Mesendoderm (in vitro differentiated cells): ENCODE measurements around the gene ITSN1.

ENCODE experiments used
- DNase-seq: peaks from one replicate; pipeline ENCODE4 v3.0.0; 2013
- H2AK5ac ChIP-seq: 2 replicates; pipeline ENCODE4 v1.6.1; 2013; ENCODE audit warnings: low read length, inconsistent platforms
- H2BK120ac ChIP-seq: 2 replicates; pipeline ENCODE4 v1.6.1; 2013; ENCODE audit warnings: low read depth, mild to moderate bottlenecking, low read length, moderate library complexity, mixed read lengths
- H2BK15ac ChIP-seq: replicated peaks from 2 replicates; pipeline ENCODE4 v1.6.1; 2013; ENCODE audit warnings: low read depth, mild to moderate bottlenecking, moderate library complexity
- H2BK5ac ChIP-seq: 2 replicates; pipeline ENCODE4 v1.6.1; 2013; ENCODE audit warnings: low read length, inconsistent platforms
- H3K18ac ChIP-seq: 2 replicates; pipeline ENCODE4 v1.6.1; 2013; ENCODE audit warnings: mild to moderate bottlenecking, low read length, mixed read lengths
- H3K23ac ChIP-seq: one replicate; pipeline ENCODE4 v1.6.1; 2013; ENCODE audit warnings: low read length
- H3K27ac ChIP-seq: 2 replicates; pipeline ENCODE4 v1.5.1; 2013; ENCODE audit warnings: low read depth, mild to moderate bottlenecking, inconsistent platforms, low read length, moderate library complexity
- H3K27me3 ChIP-seq: 2 replicates; pipeline ENCODE4 v1.6.1; 2013; ENCODE audit warnings: low read length, control low read depth, mild to moderate bottlenecking, inconsistent platforms; ENCODE audit not compliant: insufficient read depth, poor library complexity
- H3K36me3 ChIP-seq: 2 replicates; pipeline ENCODE4 v1.6.1; 2013; ENCODE audit warnings: low read length, inconsistent platforms; ENCODE audit not compliant: control insufficient read depth, insufficient read depth
- H3K4ac ChIP-seq: one replicate; pipeline ENCODE4 v1.6.1; 2013; ENCODE audit warnings: low read depth, mild to moderate bottlenecking, low read length, moderate library complexity
- H3K4me1 ChIP-seq: 2 replicates; pipeline ENCODE4 v1.6.1; 2013; ENCODE audit warnings: low read depth, low read length, inconsistent platforms; ENCODE audit not compliant: control insufficient read depth
- H3K4me2 ChIP-seq: 2 replicates; pipeline ENCODE4 v1.6.1; 2013; ENCODE audit warnings: low read length
- H3K4me3 ChIP-seq: 2 replicates; pipeline ENCODE4 v1.5.1; 2013; ENCODE audit warnings: mild to moderate bottlenecking, low read length
- H3K56ac ChIP-seq: one replicate; pipeline ENCODE4 v1.6.1; 2013; ENCODE audit warnings: low read length
- H3K79me1 ChIP-seq: 2 replicates; pipeline ENCODE4 v1.6.1; 2013; ENCODE audit warnings: low read length, inconsistent platforms
- H3K79me2 ChIP-seq: 2 replicates; pipeline ENCODE4 v1.6.1; 2013; ENCODE audit warnings: mild to moderate bottlenecking, low read length; ENCODE audit not compliant: control insufficient read depth, insufficient read depth
- H3K9ac ChIP-seq: 2 replicates; pipeline ENCODE4 v1.6.1; 2013; ENCODE audit warnings: low read length, inconsistent platforms
- H4K5ac ChIP-seq: one replicate; pipeline ENCODE4 v1.6.1; 2013; ENCODE audit warnings: low read length
- H4K8ac ChIP-seq: one replicate; pipeline ENCODE4 v1.6.1; 2013; ENCODE audit warnings: low read depth, mild to moderate bottlenecking, control low read depth, low read length, moderate library complexity
- whole genome bisulfite sequencing: extraction: QIAGEN DNeasy Blood & Tissue Kit; methylation state at CpG from one replicate; pipeline ENCODE4 v1.1.7; 2013; ENCODE audit warnings: low lambda C conversion rate, missing lambda C conversion rate; ENCODE audit not compliant: insufficient coverage; ENCODE audit errors: extremely low coverage; 5-methylcytosine and 5-hydroxymethylcytosine counted together

The ITSN1 gene

DNA sequence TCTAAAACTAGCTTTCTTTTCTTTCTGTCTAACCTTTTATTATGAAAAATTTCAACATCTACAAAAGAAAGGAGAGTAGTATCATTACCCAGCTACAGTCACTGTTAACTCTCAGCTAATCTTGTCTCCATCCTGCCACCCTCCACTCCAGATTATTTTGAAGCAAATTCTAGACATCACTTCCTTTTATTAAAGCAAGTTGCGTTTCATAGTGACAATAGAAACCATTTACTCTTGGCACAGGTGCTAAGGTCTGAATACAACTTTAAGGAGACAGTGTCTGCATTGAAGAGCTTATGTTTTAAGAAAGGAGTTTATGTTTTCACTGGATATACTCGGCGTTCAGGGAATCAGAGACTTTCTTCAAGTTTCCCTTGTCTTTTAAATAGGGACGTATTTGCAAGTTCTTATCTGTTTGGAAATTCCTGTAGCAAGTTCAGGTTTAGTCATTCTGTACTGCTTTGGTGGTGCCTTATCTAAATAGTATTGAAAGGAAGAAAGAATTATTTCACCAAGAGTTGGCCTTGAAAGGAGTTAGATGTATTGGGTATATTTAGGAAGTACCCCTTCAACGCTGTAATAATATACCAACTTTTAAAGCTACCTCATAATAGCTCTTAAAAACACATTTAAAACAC, 42.7 kb downstream of the ITSN1 start:
- Histone ChIP-seq H3K4me2 (no peak overlapping the region), H3K4ac (no peak overlapping the region), H3K18ac (no peak overlapping the region), H2AK5ac (no peak overlapping the region), H3K27me3 (no peaks in the 10 kb centered on the region), H2BK5ac (no peak overlapping the region), H3K4me1 (peaks cover 9% of the 10 kb centered on the region), H3K9ac (no peak overlapping the region), H3K27ac (peak overlapping the region; percentile 17), H3K56ac (no peak overlapping the region), H2BK120ac (no peak overlapping the region), H3K23ac (no peak overlapping the region), H4K5ac (no peak overlapping the region), H3K36me3 (no peaks in the 10 kb centered on the region), H4K8ac (no peak overlapping the region), H3K79me2 (peaks cover 31% of the 10 kb centered on the region), H2BK15ac (no peak overlapping the region), H3K79me1 (peaks cover 8% of the 10 kb centered on the region), H3K4me3 (no peak overlapping the region)
- no CpG with 5 or more reads among the region's 5 CpGs for WGBS
- peak; percentile 59 for DNase-seq

DNA sequence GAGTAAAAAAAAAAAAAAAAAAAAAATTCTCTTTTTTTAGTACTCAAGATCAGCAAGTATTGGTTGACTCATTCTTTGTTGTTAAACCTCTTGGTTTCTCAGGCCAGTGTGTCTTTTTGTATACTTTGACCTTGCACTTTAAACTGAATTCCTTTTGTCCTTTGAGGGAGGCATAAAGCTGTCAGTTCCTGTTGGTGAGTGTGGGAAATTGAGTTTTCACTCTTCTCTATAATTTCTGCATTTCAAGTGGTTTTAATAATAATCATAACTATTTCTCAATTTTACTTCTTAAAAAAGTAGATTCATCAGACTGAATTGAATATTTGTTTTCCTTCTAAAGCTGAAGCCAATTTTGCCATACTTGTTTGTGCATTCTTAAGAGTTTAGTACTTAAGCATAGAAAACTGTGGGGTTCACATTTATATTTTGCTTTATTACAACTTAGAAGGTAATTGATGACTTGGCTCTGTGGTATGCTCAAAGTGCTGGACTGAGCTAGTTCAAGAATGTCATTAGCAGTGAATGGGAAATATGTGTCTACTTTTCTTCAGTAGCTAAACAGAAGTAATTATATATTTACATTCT, 43.4 kb downstream of the ITSN1 start:
- H3K79me2 ChIP-seq = peaks cover 28% of the 10 kb centered on the region

DNA sequence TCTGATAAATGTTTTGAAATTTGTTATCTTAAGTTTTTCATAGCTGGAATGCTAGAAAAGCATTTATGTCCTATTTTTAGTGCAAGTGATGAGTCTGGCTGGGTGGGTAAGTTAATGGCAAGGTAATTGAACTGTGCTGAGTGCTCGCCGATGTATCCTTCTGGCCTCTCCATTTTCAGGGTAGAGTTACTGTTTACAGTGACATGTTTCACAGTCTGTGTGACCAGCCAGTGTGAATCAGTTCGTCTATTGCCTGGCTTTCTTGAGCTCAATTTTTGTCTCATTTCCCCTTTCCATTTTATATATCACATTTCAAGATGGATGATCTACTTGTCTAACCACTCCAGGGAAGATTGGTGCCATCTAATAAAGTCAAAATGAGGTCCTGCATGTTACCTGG, 44.1 kb downstream of the ITSN1 start:
- no CpG with 5 or more reads among the region's 3 CpGs for WGBS
- peaks cover 10% of the 10 kb centered on the region for H3K79me1 ChIP-seq
- H2BK5ac ChIP-seq = no peak overlapping the region
- H3K18ac ChIP-seq = no peak overlapping the region
- no peak overlapping the region for H3K9ac ChIP-seq
- H4K5ac ChIP-seq = no peak overlapping the region
- no peak overlapping the region for H3K56ac ChIP-seq
- H2BK15ac ChIP-seq = no peak overlapping the region
- H3K36me3 ChIP-seq = no peaks in the 10 kb centered on the region
- H3K4me3 ChIP-seq = no peak overlapping the region
- H3K4me2 ChIP-seq = no peak overlapping the region
- no peak overlapping the region for H3K4ac ChIP-seq
- peaks cover 13% of the 10 kb centered on the region for H3K4me1 ChIP-seq
- H3K79me2 ChIP-seq = peaks cover 25% of the 10 kb centered on the region
- no peak overlapping the region for H3K27ac ChIP-seq
- no peak overlapping the region for H3K23ac ChIP-seq
- no peak overlapping the region for H4K8ac ChIP-seq
- no peak for DNase-seq
- H3K27me3 ChIP-seq = no peaks in the 10 kb centered on the region
- no peak overlapping the region for H2AK5ac ChIP-seq
- H2BK120ac ChIP-seq = no peak overlapping the region

More for the DNA sequence above, 43.4 kb downstream of the ITSN1 start:
- H4K5ac ChIP-seq = no peak overlapping the region
- no peak overlapping the region for H3K4ac ChIP-seq
- no peak overlapping the region for H3K4me3 ChIP-seq
- H3K56ac ChIP-seq = no peak overlapping the region
- no peaks in the 10 kb centered on the region for H3K36me3 ChIP-seq
- peak; percentile 52 for DNase-seq
- no peak overlapping the region for H3K18ac ChIP-seq
- no peaks in the 10 kb centered on the region for H3K27me3 ChIP-seq
- H3K4me1 ChIP-seq = peaks cover 9% of the 10 kb centered on the region
- H2AK5ac ChIP-seq = no peak overlapping the region
- H3K79me1 ChIP-seq = peaks cover 8% of the 10 kb centered on the region
- H4K8ac ChIP-seq = no peak overlapping the region
- no peak overlapping the region for H2BK120ac ChIP-seq
- H3K4me2 ChIP-seq = no peak overlapping the region
- H3K23ac ChIP-seq = no peak overlapping the region
- H3K9ac ChIP-seq = no peak overlapping the region
- no peak overlapping the region for H2BK15ac ChIP-seq
- no peak overlapping the region for H3K27ac ChIP-seq
- H2BK5ac ChIP-seq = no peak overlapping the region

DNA sequence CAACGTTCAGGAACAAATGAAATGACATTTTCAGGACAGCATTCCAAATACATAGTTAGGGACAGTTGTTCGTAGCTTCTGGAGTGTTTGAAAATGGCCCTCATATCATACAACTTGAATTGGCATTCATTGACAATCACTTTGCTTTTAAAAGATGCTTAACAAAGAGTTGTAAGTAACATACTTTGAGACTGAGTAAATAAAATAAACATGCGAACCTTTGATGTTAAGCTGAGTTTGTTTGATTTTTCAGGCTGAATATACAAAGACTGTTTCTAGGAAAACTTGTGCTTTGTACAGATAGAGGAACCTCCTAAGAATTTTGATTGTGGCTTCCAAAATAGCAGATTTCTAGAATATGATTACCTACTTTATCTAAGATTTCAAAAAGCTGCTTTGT, 45.3 kb downstream of the ITSN1 start:
- no peak overlapping the region for H3K56ac ChIP-seq
- no peak overlapping the region for H2BK120ac ChIP-seq
- H3K4me3 ChIP-seq = no peak overlapping the region
- peaks cover 27% of the 10 kb centered on the region for H3K79me2 ChIP-seq
- H3K18ac ChIP-seq = no peak overlapping the region
- no peak overlapping the region for H2AK5ac ChIP-seq
- peaks cover 23% of the 10 kb centered on the region for H3K4me1 ChIP-seq
- no peak overlapping the region for H3K4ac ChIP-seq
- H3K36me3 ChIP-seq = no peaks in the 10 kb centered on the region
- no peaks in the 10 kb centered on the region for H3K27me3 ChIP-seq
- H3K9ac ChIP-seq = no peak overlapping the region
- no peak overlapping the region for H3K23ac ChIP-seq
- no peak for DNase-seq
- H3K79me1 ChIP-seq = peaks cover 12% of the 10 kb centered on the region
- H4K8ac ChIP-seq = no peak overlapping the region
- H2BK5ac ChIP-seq = no peak overlapping the region
- no peak overlapping the region for H4K5ac ChIP-seq
- no CpG with 5 or more reads among the region's 3 CpGs for WGBS
- no peak overlapping the region for H2BK15ac ChIP-seq
- no peak overlapping the region for H3K27ac ChIP-seq
- no peak overlapping the region for H3K4me2 ChIP-seq

DNA sequence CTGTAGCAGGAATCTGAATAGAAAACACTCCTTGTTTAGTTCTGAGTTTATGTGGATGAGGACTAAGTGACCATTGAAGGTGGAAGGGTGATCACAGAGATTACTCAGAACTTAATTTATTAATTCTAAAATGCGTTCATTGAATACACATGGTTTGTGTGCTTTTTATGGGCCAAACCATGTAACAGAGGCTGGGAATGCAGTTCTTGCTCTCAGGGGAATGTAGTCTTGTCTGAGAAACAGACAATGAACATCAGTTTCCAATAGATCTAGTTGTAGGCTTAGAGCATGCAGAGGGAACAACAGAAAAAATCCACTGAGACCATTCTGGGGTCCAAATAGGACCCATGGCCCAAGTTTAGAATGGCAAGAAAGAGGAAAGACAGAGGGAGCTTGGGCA, 46.1 kb downstream of the ITSN1 start:
- Histone ChIP-seq H2BK5ac (no peak overlapping the region), H2AK5ac (no peak overlapping the region), H4K8ac (no peak overlapping the region), H3K23ac (no peak overlapping the region), H3K4ac (no peak overlapping the region), H2BK120ac (no peak overlapping the region), H3K4me1 (peaks cover 20% of the 10 kb centered on the region), H3K27me3 (no peaks in the 10 kb centered on the region), H3K27ac (no peak overlapping the region), H3K4me2 (no peak overlapping the region), H3K9ac (no peak overlapping the region), H2BK15ac (no peak overlapping the region), H3K4me3 (no peak overlapping the region), H3K79me2 (peaks cover 32% of the 10 kb centered on the region), H3K56ac (no peak overlapping the region), H3K18ac (no peak overlapping the region), H3K36me3 (no peaks in the 10 kb centered on the region), H4K5ac (no peak overlapping the region), H3K79me1 (peaks cover 12% of the 10 kb centered on the region)
- no peak for DNase-seq
- WGBS = no CpG with 5 or more reads among the region's 1 CpG

DNA sequence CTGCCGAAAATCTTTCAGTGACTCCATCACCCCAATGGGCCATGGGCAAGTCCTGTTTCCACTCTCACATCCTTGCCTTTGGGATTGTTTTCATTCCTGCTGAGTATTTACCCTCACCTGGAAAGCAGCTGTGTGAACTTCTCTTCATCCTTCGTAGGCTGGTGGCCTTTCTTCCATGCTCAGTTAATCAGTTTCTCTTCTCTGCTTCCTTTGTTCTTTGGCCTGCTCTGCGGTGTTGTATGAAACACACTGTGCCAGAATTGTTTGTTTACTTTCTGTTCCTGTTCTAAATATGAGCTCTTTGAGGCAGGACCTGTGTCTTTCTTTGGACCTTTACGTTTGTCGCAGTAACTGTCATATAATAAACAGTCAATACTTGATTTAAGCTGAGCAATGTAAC, 48.6 kb downstream of the ITSN1 start:
- no peak overlapping the region for H3K4ac ChIP-seq
- no peak overlapping the region for H3K18ac ChIP-seq
- H2BK15ac ChIP-seq = no peak overlapping the region
- H3K27ac ChIP-seq = no peak overlapping the region
- no peak overlapping the region for H3K23ac ChIP-seq
- peaks cover 18% of the 10 kb centered on the region for H3K4me1 ChIP-seq
- H4K5ac ChIP-seq = no peak overlapping the region
- no peak overlapping the region for H3K9ac ChIP-seq
- no peak overlapping the region for H2BK120ac ChIP-seq
- H4K8ac ChIP-seq = no peak overlapping the region
- peaks cover 42% of the 10 kb centered on the region for H3K79me2 ChIP-seq
- no peak for DNase-seq
- peaks cover 12% of the 10 kb centered on the region for H3K79me1 ChIP-seq
- H2BK5ac ChIP-seq = no peak overlapping the region
- no peak overlapping the region for H3K4me2 ChIP-seq
- no peak overlapping the region for H3K4me3 ChIP-seq
- no peak overlapping the region for H2AK5ac ChIP-seq
- H3K27me3 ChIP-seq = no peaks in the 10 kb centered on the region
- WGBS = no CpG with 5 or more reads among the region's 5 CpGs
- H3K56ac ChIP-seq = no peak overlapping the region
- no peaks in the 10 kb centered on the region for H3K36me3 ChIP-seq
